ENCODE measurements around the gene PRKG1.

- TF ChIP-seq POLR2AphosphoS5 (IDR thresholded peaks at IDR 0.05) (no peak), POLR2A (IDR thresholded peaks at IDR 0.05) (no peak)
These were observed 564.5 kb downstream of the PRKG1 start for GRCh38 chr10:51638737-51639136.
